B cell (primary cell): ENCODE data around the gene POU2F2. TPM values are rescaled to one million over a fixed set of nuclear protein-coding genes. Genes with fewer than 3 reads are reported as not detected.
A peak's percentile ranks its signal among the peaks of the same experiment; 100 is the strongest.

Experiments
- ATAC-seq: fragments of 200-7000 bp; cut with Tn5 transposase; one replicate; pipeline ENCODE4 v1.10.0; 2021; ENCODE audit warnings: low read depth, mild to moderate bottlenecking, moderate number of reproducible peaks, moderate library complexity
- CTCF ChIA-PET: fragments of 350-600 bp; sonication (Branson Sonifier 250); formaldehyde crosslinking; loops from one replicate; lab custom pipeline; 2021; ENCODE audit warnings: antibody characterized with exemption, inconsistent platforms; lab: Charles Lee
- POLR2A ChIA-PET: fragments of 350-600 bp; sonication (Branson Sonifier 250); formaldehyde crosslinking; loops from one replicate; lab custom pipeline; 2021; ENCODE audit warnings: antibody characterized with exemption; lab: Charles Lee
- DNase-seq: peaks from one replicate; pipeline ENCODE4 v3.0.0; 2013
- H2AFZ ChIP-seq: 2 replicates; pipeline ENCODE4 v1.6.1; 2012; ENCODE audit warnings: mild to moderate bottlenecking, low read depth, low read length; ENCODE audit not compliant: insufficient read depth, poor library complexity, severe bottlenecking
- H3K27ac ChIP-seq, 2 donors: 1 replicate in 1 of 2; 2 replicates in 1 of 2; pipeline ENCODE4 v1.5.1; 2012 to 2013; ENCODE audit warnings: low read length in 2 of 2, mild to moderate bottlenecking in 2 of 2, moderate library complexity in 1 of 2
- H3K27me3 ChIP-seq, 4 experiments: fragments of 200-600 bp in 1 of 4; sonication (generic) in 1 of 4; replicated peaks in 1 of 4; 1 replicate in 2 of 4; 2 replicates in 2 of 4; pipeline versions ENCODE4 v1.6.1 to v1.7.0; 2013 to 2016; ENCODE audit warnings: low read length in 3 of 4, mild to moderate bottlenecking in 2 of 4, mixed read lengths in 1 of 4, moderate library complexity in 1 of 4; ENCODE audit not compliant: insufficient read depth in 4 of 4, control insufficient read depth in 3 of 4; ENCODE audit errors: control extremely low read depth in 1 of 4
- H3K36me3 ChIP-seq, 2 experiments: replicated peaks in 1 of 2; 1 replicate in 1 of 2; 2 replicates in 1 of 2; pipeline versions ENCODE4 v1.6.1 to v1.7.1; 2013; ENCODE audit warnings: low read length in 1 of 2; ENCODE audit not compliant: insufficient read depth in 2 of 2, control insufficient read depth in 1 of 2; ENCODE audit errors: control extremely low read depth in 1 of 2, extremely low read depth in 1 of 2
- H3K4me1 ChIP-seq, 2 donors: fragments of 200-600 bp in 1 of 2; sonication (generic) in 1 of 2; 1 replicate in 1 of 2; 2 replicates in 1 of 2; pipeline versions ENCODE4 v1.5.1 to v1.6.1; 2013 to 2017; ENCODE audit warnings: low read length in 2 of 2; ENCODE audit not compliant: control insufficient read depth in 2 of 2, insufficient read depth in 2 of 2
- H3K4me2 ChIP-seq: replicated peaks from 2 replicates; pipeline ENCODE3; 2012; ENCODE audit warnings: mild to moderate bottlenecking, low read depth, low read length; ENCODE audit not compliant: poor library complexity, severe bottlenecking
- H3K4me3 ChIP-seq, 5 experiments: fragments of 200-600 bp in 1 of 5; sonication (generic) in 1 of 5; 1 replicate in 3 of 5; 2 replicates in 2 of 5; pipeline versions ENCODE4 v1.5.1 to v1.7.0; 2011 to 2016; ENCODE audit warnings: low read length in 4 of 5, mild to moderate bottlenecking in 4 of 5, low read depth in 2 of 5, control low read depth in 1 of 5, moderate library complexity in 1 of 5; ENCODE audit not compliant: insufficient read depth in 1 of 5; ENCODE audit errors: control extremely low read depth in 1 of 5, extremely low read depth in 1 of 5
- H3K79me2 ChIP-seq: fragments of 200-600 bp; sonication (generic); one replicate; pipeline ENCODE4 v1.6.0; 2016; ENCODE audit warnings: low read length; ENCODE audit not compliant: control insufficient read depth, insufficient read depth
- H3K9ac ChIP-seq: fragments of 200-600 bp; sonication (generic); 2 replicates; pipeline ENCODE4 v1.6.1; 2017; ENCODE audit warnings: mild to moderate bottlenecking, low read length, moderate library complexity
- H3K9me3 ChIP-seq, 3 donors: one replicate each; pipeline versions ENCODE4 v1.6.1 to v1.7.1; 2013; ENCODE audit warnings: low read length in 2 of 3; ENCODE audit not compliant: control insufficient read depth in 2 of 3, insufficient read depth in 1 of 3; ENCODE audit errors: control extremely low read depth in 1 of 3
- H4K20me1 ChIP-seq: 2 replicates; pipeline ENCODE4 v1.6.0; 2012; ENCODE audit warnings: mild to moderate bottlenecking, low read length; ENCODE audit not compliant: insufficient read depth, control insufficient read depth, poor library complexity, severe bottlenecking
- H3K27ac Mint-ChIP-seq: one replicate; pipeline ENCODE4 v1.8.0; 2021; ENCODE audit warnings: mixed read lengths
- H3K27me3 Mint-ChIP-seq: one replicate; pipeline ENCODE4 v1.8.0; 2021; ENCODE audit warnings: mixed read lengths
- H3K4me1 Mint-ChIP-seq: one replicate; pipeline ENCODE4 v1.8.0; 2021; ENCODE audit warnings: mixed read lengths
- H3K4me3 Mint-ChIP-seq: one replicate; pipeline ENCODE4 v1.8.0; 2021; ENCODE audit warnings: mixed read lengths
- H3K9me3 Mint-ChIP-seq: one replicate; pipeline ENCODE4 v1.8.0; 2022; ENCODE audit warnings: mixed read lengths; ENCODE audit not compliant: insufficient read depth
- EZH2 ChIP-seq: IDR thresholded peaks from 2 replicates; pipeline ENCODE4 v1.6.1; 2012; ENCODE audit warnings: borderline replicate concordance, low read depth, mild to moderate bottlenecking, moderate library complexity, low read length; ENCODE audit not compliant: insufficient read depth, poor library complexity, severe bottlenecking
- WGBS: methylation state at CpG from one replicate; pipeline ENCODE4 v1.1.5; 2013; ENCODE audit warnings: missing lambda C conversion rate; ENCODE audit not compliant: insufficient coverage; 5-methylcytosine and 5-hydroxymethylcytosine counted together
- intact Hi-C: fragments of 100-400 bp; cut with micrococcal nuclease; formaldehyde crosslinking; loops from one replicate; pipeline ENCODE4 v1.10.0; 2022
- polyA plus RNA-seq: library from polyadenylated mRNA; depleted of rRNA; stranded (reverse); fragments of >200 nt; gene quantifications from 2 replicates; pipeline ENCODE4 v1.2.3, GENCODE V29; 2012
- total RNA-seq, 2 donors: library from RNA; stranded (reverse); fragments of 120-200 nt in 1 of 2; gene quantifications; 1 replicate in 1 of 2; 2 replicates in 1 of 2; pipeline versions ENCODE4 v1.2.3 to v1.2.4, GENCODE V29; 2013 to 2022
- TF ChIP-seq, protein P1 (sequence below): fragments of 200-600 bp; IDR thresholded peaks from one replicate; pipeline ENCODE4 v1.8.0; 2022; ENCODE audit warnings: antibody characterized with exemption, mild to moderate bottlenecking

POU2F2 gene
- total and polyA plus RNA-seq, 2 donors (not counting 1 experiment from before 2014, with no cell fraction given), result 152 to 170 TPM

DNA sequence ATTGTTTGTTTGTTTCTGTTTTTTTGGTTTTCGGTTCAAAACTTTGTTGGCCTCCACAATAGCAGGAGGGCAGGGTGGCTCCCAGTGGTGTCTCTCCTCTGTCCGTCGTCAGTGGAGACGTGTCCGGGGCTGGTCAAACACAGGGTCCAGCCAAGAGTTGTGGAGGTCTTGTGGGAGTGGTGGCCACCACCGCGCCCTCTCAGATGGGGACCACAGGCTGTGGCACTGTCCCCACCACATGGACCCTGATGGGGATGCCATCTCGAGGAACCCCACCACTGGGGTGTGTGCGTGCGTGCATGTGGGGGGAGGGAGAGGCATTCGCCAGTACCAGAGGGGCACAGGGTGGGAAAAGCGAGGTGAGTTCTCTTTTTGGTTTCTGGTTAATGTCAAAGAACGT lies 42.5 kb downstream of the POU2F2 start:
- Mint-ChIP-seq H3K27me3 (no peaks in the 10 kb centered on the region), H3K4me1 (peaks cover 51% of the 10 kb centered on the region), H3K4me3 (no peak overlapping the region), H3K27ac (peak overlapping the region; percentile 80), H3K9me3 (no peaks in the 10 kb centered on the region)
- TF ChIP-seq EZH2, result no peak
- TF ChIP-seq, protein P1, sequence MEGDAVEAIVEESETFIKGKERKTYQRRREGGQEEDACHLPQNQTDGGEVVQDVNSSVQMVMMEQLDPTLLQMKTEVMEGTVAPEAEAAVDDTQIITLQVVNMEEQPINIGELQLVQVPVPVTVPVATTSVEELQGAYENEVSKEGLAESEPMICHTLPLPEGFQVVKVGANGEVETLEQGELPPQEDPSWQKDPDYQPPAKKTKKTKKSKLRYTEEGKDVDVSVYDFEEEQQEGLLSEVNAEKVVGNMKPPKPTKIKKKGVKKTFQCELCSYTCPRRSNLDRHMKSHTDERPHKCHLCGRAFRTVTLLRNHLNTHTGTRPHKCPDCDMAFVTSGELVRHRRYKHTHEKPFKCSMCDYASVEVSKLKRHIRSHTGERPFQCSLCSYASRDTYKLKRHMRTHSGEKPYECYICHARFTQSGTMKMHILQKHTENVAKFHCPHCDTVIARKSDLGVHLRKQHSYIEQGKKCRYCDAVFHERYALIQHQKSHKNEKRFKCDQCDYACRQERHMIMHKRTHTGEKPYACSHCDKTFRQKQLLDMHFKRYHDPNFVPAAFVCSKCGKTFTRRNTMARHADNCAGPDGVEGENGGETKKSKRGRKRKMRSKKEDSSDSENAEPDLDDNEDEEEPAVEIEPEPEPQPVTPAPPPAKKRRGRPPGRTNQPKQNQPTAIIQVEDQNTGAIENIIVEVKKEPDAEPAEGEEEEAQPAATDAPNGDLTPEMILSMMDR, result no peak
- Histone ChIP-seq H3K36me3 (peaks cover under 1 to 36% of the 10 kb centered on the region in 2 experiments), H3K9ac (no peak overlapping the region), H3K4me3 (no peak overlapping the region), H2AFZ (no peak overlapping the region), H3K4me1 (peaks cover 16 to 49% of the 10 kb centered on the region in 2 donors), H3K27me3 (no peaks in the 10 kb centered on the region), H3K4me2 (no peak overlapping the region), H3K9me3 (no peaks in the 10 kb centered on the region), H4K20me1 (peaks cover 57% of the 10 kb centered on the region), H3K27ac (peak overlapping the region in 1 of 2 donors; percentile 78), H3K79me2 (peaks cover 9% of the 10 kb centered on the region)
- ATAC-seq, result no peak
- DNase-seq, result no peak
- intact Hi-C loops, result no loop called here
- 93% methylated on average over 12 of the region's 13 CpGs for WGBS
- ChIA-PET POLR2A (no interaction called here), CTCF (no interaction called here)

DNA sequence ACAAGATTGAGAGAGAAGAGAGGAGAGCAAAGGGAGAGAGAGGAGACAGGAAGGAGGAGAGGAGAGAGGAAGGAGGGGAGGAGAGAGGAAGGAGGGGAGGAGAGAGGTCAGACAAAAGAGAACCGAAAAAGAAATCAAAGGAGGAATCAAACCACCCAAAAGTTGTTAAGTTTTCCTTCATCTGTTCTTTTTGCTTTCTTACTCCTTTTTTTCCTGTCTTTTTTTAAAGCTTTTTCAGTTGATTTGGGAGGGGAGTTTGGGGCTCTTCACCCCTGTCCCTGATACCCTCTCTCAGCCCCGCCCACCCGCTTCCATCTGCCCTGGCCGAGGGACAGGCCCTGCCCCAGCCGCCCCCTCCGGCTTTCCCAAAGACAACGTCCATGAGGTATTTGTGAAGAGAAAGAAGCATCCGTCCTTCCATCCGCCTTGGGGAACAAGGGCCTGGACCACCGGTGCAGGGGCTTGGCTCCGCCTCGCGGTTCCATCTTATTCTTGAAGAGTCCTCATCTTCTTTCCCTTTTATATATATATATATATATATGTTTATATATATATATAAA lies 43.0 kb downstream of the POU2F2 start:
- no peaks in the 10 kb centered on the region for H3K27me3 Mint-ChIP-seq
- Histone ChIP-seq H3K27ac (peak overlapping the region in 1 of 2 donors; percentile 69), H3K27me3 (no peaks in the 10 kb centered on the region), H3K9ac (no peak overlapping the region), H3K79me2 (peaks cover 6% of the 10 kb centered on the region), H3K4me3 (no peak overlapping the region), H3K36me3 (peaks cover 0 to 31% of the 10 kb centered on the region in 2 experiments), H2AFZ (no peak overlapping the region), H3K4me2 (peak overlapping the region; percentile 29), H3K4me1 (peaks cover 16 to 49% of the 10 kb centered on the region in 2 donors), H4K20me1 (peaks cover 52% of the 10 kb centered on the region), H3K9me3 (no peaks in the 10 kb centered on the region)
- H3K9me3 Mint-ChIP-seq, result no peaks in the 10 kb centered on the region
- DNase-seq (no peak), ATAC-seq (no peak)
- ChIA-PET POLR2A (no interaction called here), CTCF (no interaction called here)
- peak overlapping the region; percentile 29 for H3K4me3 Mint-ChIP-seq
- peaks cover 51% of the 10 kb centered on the region for H3K4me1 Mint-ChIP-seq
- WGBS, result 100% methylated on average over 2 of the region's 13 CpGs
- H3K27ac Mint-ChIP-seq, result peak overlapping the region; percentile 64
- TF ChIP-seq, protein P1, result no peak
- no peak for TF ChIP-seq EZH2
- intact Hi-C loops, result no loop called here
